ENCODE results near the gene TTC3. TPM values are rescaled to one million over a fixed set of nuclear protein-coding genes. Genes with fewer than 3 reads are reported as not detected.

The TTC3 gene
- total and polyA plus RNA-seq, 9 of the 15 experiments (the other 6 are each of a cell fraction or from before 2014, with no cell fraction given) = 17.5 to 92.0 (median 59.5) TPM

DNA sequence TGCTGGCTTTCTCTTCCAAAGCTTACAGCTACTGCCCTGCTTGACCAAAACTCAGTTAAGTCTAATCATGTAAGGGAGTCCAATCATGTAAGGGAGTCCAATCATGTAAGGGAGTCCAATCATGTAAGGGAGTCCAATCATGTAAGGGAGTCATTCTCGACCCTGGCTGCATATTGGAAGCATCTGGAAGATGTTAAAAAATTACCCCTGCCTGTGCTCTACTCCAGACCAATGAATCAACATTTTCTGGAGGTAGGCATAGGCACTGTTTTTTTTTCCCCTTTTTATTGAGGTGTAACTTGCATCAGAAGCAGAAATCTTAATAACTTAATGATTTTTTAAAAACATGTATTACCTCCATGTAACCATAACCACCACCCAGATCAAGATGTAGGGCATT is 9.6 kb upstream of the TTC3 start:
- in situ Hi-C loops (cut with MboI) = no loop called here
- H3K27me3 ChIP-seq (ENCODE audit: control insufficient read depth in 2 of 2, insufficient read depth in 2 of 2, low read length in 2 of 2) = no peaks in the 10 kb centered on the region
- H3K4me1 ChIP-seq (replicated peaks in 1 of 2; ENCODE audit: control insufficient read depth in 2 of 2, insufficient read depth in 2 of 2, low read length in 2 of 2) = no peaks in the 10 kb centered on the region; a peak in 1 of 5 replicates
- BruUV-seq (replicated peaks) = no TSS peak
- H3K4me3 ChIP-seq = no peak overlapping the region
- TF ChIP-seq FIP1L1 (IDR thresholded peaks at IDR 0.05; ENCODE audit: low read depth, low read length, poor library complexity, severe bottlenecking) = no peak
- ChIA-PET POLR2A (interaction anchor here (0.6 to 0.9 kb wide), 2 partner anchors 496 to 1031 kb away, joined by 3 to 4 read pairs; no protein-coding TSS in a partner anchor), CTCF (ENCODE audit: low intra/inter-chr PET ratio) (no interaction called here)
- no peak overlapping the region for H2AFZ ChIP-seq (ENCODE audit: low read depth, low read length)
- H3K79me2 ChIP-seq (ENCODE audit: control insufficient read depth, insufficient read depth, low read length) = no peaks in the 10 kb centered on the region
- DNase-seq (ENCODE audit: extremely low read depth in 1 of 4, low spot score in 3 of 4) (no peak), ATAC-seq (no peak), FAIRE-seq (no peak)
- no peaks in the 10 kb centered on the region for H4K20me1 ChIP-seq (replicated peaks; ENCODE audit: control insufficient read depth, insufficient read depth, low read length)
- no peak overlapping the region for H3K27ac ChIP-seq (ENCODE audit: extremely low read depth, low read depth, low read length)
- intact Hi-C loops (cut with micrococcal nuclease) = no loop called here
- 45% methylated on average over 1 of the region's 1 CpG for WGBS (ENCODE audit: insufficient coverage, low coverage, missing lambda C conversion rate)
- H3K9ac ChIP-seq (ENCODE audit: insufficient read depth in 1 of 2, low read depth in 2 of 2, low read length in 2 of 2) = no peak overlapping the region
- H3K9me1 ChIP-seq (ENCODE audit: control insufficient read depth, insufficient read depth, low read length) = no peaks in the 10 kb centered on the region
- H3K36me3 ChIP-seq (ENCODE audit: control insufficient read depth, insufficient read depth, low read length) = peaks cover 5% of the 10 kb centered on the region; the same call in 1 of the 3 replicates
- no peak overlapping the region for H3K4me2 ChIP-seq (ENCODE audit: insufficient read depth, low read length)
- H3K9me3 ChIP-seq (replicated peaks; ENCODE audit: control insufficient read depth, insufficient read depth, low read depth, low read length) = no peaks in the 10 kb centered on the region

DNA sequence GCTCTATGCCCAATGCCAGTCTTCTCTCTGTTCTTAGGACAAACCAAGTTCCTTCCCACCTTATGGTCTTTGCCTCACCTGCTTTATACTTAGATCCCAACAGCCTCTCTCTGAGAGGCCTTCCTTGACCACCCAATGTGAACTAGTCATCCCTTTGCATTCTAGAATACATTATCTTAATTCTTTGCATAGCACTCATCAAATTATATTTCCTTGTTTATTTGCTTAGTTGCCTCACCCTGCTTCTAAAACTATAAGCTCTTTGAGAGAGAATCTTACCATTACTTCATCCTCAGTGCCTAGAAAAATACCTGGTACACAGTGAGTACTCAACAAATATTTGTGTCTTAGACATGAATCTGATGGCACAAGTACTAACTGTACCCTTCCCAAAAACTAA is 8.2 kb upstream of the TTC3 start:
- intact Hi-C loops (cut with micrococcal nuclease) (no loop called here), in situ Hi-C loops (cut with MboI) (no loop called here)
- ATAC-seq (no peak), DNase-seq (ENCODE audit: extremely low read depth in 1 of 4, low spot score in 3 of 4) (no peak), FAIRE-seq (no peak)
- Histone ChIP-seq H3K9ac (ENCODE audit: insufficient read depth in 1 of 2, low read depth in 2 of 2, low read length in 2 of 2) (no peak overlapping the region), H3K79me2 (ENCODE audit: control insufficient read depth, insufficient read depth, low read length) (no peaks in the 10 kb centered on the region), H4K20me1 (replicated peaks; ENCODE audit: control insufficient read depth, insufficient read depth, low read length) (no peaks in the 10 kb centered on the region), H2AFZ (ENCODE audit: low read depth, low read length) (no peak overlapping the region), H3K4me2 (ENCODE audit: insufficient read depth, low read length) (no peak overlapping the region), H3K9me3 (replicated peaks; ENCODE audit: control insufficient read depth, insufficient read depth, low read depth, low read length) (no peaks in the 10 kb centered on the region), H3K4me3 (no peak overlapping the region), H3K4me1 (replicated peaks in 1 of 2; ENCODE audit: control insufficient read depth in 2 of 2, insufficient read depth in 2 of 2, low read length in 2 of 2) (no peaks in the 10 kb centered on the region; a peak in 1 of 5 replicates), H3K27me3 (ENCODE audit: control insufficient read depth in 2 of 2, insufficient read depth in 2 of 2, low read length in 2 of 2) (no peaks in the 10 kb centered on the region), H3K27ac (ENCODE audit: extremely low read depth, low read depth, low read length) (no peak overlapping the region), H3K36me3 (ENCODE audit: control insufficient read depth, insufficient read depth, low read length) (peaks cover 12% of the 10 kb centered on the region; the same call in 2 of the 3 replicates), H3K9me1 (ENCODE audit: control insufficient read depth, insufficient read depth, low read length) (no peaks in the 10 kb centered on the region)
- BruUV-seq (replicated peaks) = no TSS peak
- CTCF ChIA-PET (ENCODE audit: low intra/inter-chr PET ratio) = no interaction called here
- POLR2A ChIA-PET = interaction anchor here (0.6 kb wide), 1 partner anchor 118 kb away, joined by 3 read pairs; no protein-coding TSS in a partner anchor
- TF ChIP-seq RBM39 (optimal IDR thresholded peaks at IDR 0.05; ENCODE audit: low read depth, low read length) = no peak
- TF ChIP-seq FUS (optimal IDR thresholded peaks at IDR 0.05; ENCODE audit: low read depth, low read length) = no peak
- no peak for TF ChIP-seq TRIM28 (IDR thresholded peaks at IDR 0.05)
- no peak for TF ChIP-seq COPS2 (conservative IDR thresholded peaks at IDR 0.05)
- no peak for TF ChIP-seq ZNF324 (CRISPR knock-in tag; IDR thresholded peaks at IDR 0.05)
- TF ChIP-seq ZNF79 (CRISPR knock-in tag; IDR thresholded peaks at IDR 0.05; ENCODE audit: low read depth) = no peak
- no peak for TF ChIP-seq POLR2B (IDR thresholded peaks at IDR 0.05; ENCODE audit: low read depth, partially characterized antibody)
- no peak for TF ChIP-seq ZC3H11A (IDR thresholded peaks at IDR 0.05; ENCODE audit: low read depth, low read length)
- TF ChIP-seq NR1H2 (CRISPR knock-in tag; IDR thresholded peaks at IDR 0.05) = no peak
- TF ChIP-seq SMAD4 (CRISPR knock-in tag; conservative IDR thresholded peaks at IDR 0.05) = no peak
- no peak for TF ChIP-seq SRSF7 (optimal IDR thresholded peaks at IDR 0.05; ENCODE audit: low read depth, low read length)
- TF ChIP-seq IRF1 (CRISPR knock-in tag; IDR thresholded peaks at IDR 0.05; ENCODE audit: borderline replicate concordance) = no peak
